ENCODE measurements around the gene SLC6A17. TPM values are rescaled to one million over a fixed set of nuclear protein-coding genes. Genes with fewer than 3 reads are reported as not detected.

SLC6A17 gene
- total RNA-seq, 2 experiments from 2014 or later = not detected

GRCh38 chr1:110213143-110213540 lies 62.8 kb downstream of the SLC6A17 start:
- Mint-ChIP-seq H3K36me3 (ENCODE audit: low read depth) (peaks cover 3% of the 10 kb centered on the region), H3K9me3 (no peaks in the 10 kb centered on the region), H3K27ac (no peak overlapping the region), H3K4me3 (no peak overlapping the region), H3K27me3 (peaks cover 9% of the 10 kb centered on the region), H3K4me1 (peaks cover 50% of the 10 kb centered on the region)
- DNase-seq = no peak
- ChIA-PET POLR2A (interaction anchor here (1.8 to 8.0 kb wide), 2 partner anchors 10 to 125 kb away, joined by 5 to 142 read pairs; partner anchors contain the start of gene RBM15), CTCF (interaction anchor here (0.6 to 7.1 kb wide), 2 partner anchors 100 to 401 kb away, joined by 5 to 234 read pairs; no protein-coding TSS in a partner anchor)

- Mint-ChIP-seq H3K36me3 (ENCODE audit: low read depth) (peaks cover 3% of the 10 kb centered on the region), H3K4me3 (no peak overlapping the region), H3K27me3 (peaks cover 9% of the 10 kb centered on the region), H3K4me1 (peaks cover 38% of the 10 kb centered on the region), H3K27ac (peak overlapping the region; percentile 37), H3K9me3 (no peaks in the 10 kb centered on the region)
- DNase-seq = no peak
- POLR2A ChIA-PET = interaction anchor here (1.3 kb wide), 1 partner anchor 21 kb away, joined by 3 read pairs; no protein-coding TSS in a partner anchor
- CTCF ChIA-PET = interaction anchor here (1.0 to 2.2 kb wide), 5 partner anchors 11 to 281 kb away, joined by 3 to 7 read pairs (median 4); no protein-coding TSS in a partner anchor
These were observed 64.4 kb downstream of the SLC6A17 start for GRCh38 chr1:110214454-110215404.

DNA sequence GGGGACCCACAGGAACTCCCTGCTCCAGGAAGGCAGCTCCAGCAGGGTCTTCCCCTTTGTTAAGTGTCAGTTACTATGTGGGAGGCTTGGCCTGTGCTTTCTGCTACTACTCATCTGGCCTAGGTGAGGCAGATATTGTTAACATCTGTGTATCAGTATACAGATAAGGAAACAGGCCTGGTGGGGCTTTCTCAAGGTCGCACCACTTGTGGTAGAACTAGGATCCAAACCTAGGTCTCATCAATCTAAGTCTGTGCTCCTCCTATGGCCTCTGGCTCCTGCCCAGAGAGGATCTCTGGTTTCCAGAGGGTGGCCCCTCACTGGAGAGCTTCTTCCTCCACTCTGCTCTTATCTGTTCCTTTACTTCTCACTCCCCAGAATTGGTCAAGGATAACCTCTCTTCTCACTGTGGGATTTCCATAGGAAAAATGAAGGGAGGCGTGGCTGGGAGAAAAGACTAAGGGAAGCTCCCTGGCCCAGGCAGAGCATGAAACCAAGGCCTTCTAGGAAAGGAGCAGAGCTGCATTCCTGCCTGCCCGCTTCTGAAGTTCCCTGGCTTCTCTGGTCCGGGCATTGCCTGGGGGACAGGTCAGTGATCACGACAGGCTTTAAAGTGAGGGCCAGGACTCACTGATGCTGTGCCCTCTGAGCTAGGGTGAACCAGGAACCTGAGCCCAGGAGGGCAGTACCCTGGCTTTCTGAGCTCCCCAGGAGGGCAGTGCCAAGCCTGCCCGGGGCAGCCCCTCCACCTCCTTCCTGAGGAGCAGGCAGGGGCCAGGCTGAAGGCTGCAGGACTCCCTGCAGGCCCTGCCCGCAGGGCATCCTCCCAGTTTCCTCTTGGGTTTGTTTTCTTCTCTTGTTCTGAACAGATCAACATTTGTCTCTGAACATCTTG lies 65.6 kb downstream of the SLC6A17 start:
- CTCF ChIA-PET = interaction anchor here (0.9 to 2.2 kb wide), 5 partner anchors 8 to 244 kb away, joined by 3 to 10 read pairs (median 3); no protein-coding TSS in a partner anchor
- POLR2A ChIA-PET = interaction anchor here (1.3 to 2.5 kb wide), 2 partner anchors 20 to 123 kb away, joined by 3 to 12 read pairs; partner anchors contain the start of gene RBM15
- no peak overlapping the region for H3K4me3 Mint-ChIP-seq

GRCh38 chr1:110216844-110217444 lies 66.7 kb downstream of the SLC6A17 start:
- no peak overlapping the region for H3K4me3 Mint-ChIP-seq
- peaks cover 3% of the 10 kb centered on the region for H3K36me3 Mint-ChIP-seq (ENCODE audit: low read depth)
- H3K27ac Mint-ChIP-seq = no peak overlapping the region
- H3K9me3 Mint-ChIP-seq = no peaks in the 10 kb centered on the region
- H3K27me3 Mint-ChIP-seq = peaks cover 7% of the 10 kb centered on the region
- H3K4me1 Mint-ChIP-seq = peaks cover 33% of the 10 kb centered on the region
- CTCF ChIA-PET = interaction anchor here (0.9 to 1.8 kb wide), 3 partner anchors 9 to 20 kb away, joined by 3 to 10 read pairs (median 4); no protein-coding TSS in a partner anchor
- POLR2A ChIA-PET = interaction anchor here (2.5 kb wide), 1 partner anchor 121 kb away, joined by 12 read pairs; the partner anchor contains the start of gene RBM15
- DNase-seq = no peak

More for the DNA sequence above, 65.6 kb downstream of the SLC6A17 start:
- Mint-ChIP-seq H3K4me1 (peaks cover 35% of the 10 kb centered on the region), H3K36me3 (ENCODE audit: low read depth) (peaks cover 3% of the 10 kb centered on the region), H3K27me3 (peaks cover 9% of the 10 kb centered on the region), H3K9me3 (no peaks in the 10 kb centered on the region), H3K27ac (no peak overlapping the region)
- no peak for DNase-seq

DNA sequence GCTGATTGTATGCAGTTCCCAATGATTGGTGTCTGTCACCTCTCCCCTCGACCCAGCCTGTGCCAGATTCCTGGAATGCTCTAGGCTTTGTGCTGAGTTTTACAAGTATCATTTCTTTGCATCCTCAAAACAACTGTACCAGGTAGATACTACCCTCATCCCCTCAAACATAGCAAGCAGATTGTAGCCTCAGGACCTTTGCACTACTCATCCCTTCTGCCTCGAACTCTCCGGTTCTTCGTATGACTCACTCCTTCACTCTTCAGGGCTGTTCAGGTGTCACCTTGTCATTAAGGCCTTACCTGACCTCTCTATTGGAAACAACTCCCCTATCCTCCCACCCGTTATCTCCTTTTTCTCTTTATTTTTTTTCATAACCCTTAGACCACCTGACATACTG lies 67.8 kb downstream of the SLC6A17 start:
- Mint-ChIP-seq H3K4me3 (no peak overlapping the region), H3K36me3 (ENCODE audit: low read depth) (no peaks in the 10 kb centered on the region), H3K9me3 (no peaks in the 10 kb centered on the region), H3K27me3 (peaks cover under 1% of the 10 kb centered on the region), H3K27ac (no peak overlapping the region), H3K4me1 (peaks cover 24% of the 10 kb centered on the region)
- ChIA-PET POLR2A (no interaction called here), CTCF (interaction anchor here (1.0 kb wide), 1 partner anchor 10 kb away, joined by 4 read pairs; no protein-coding TSS in a partner anchor)
- DNase-seq = no peak

- peaks cover 18% of the 10 kb centered on the region for H3K4me1 Mint-ChIP-seq
- POLR2A ChIA-PET = interaction anchor here (1.4 kb wide), 2 partner anchors 8 to 9 kb away, joined by 3 to 4 read pairs; partner anchors contain the start of gene KCNC4
- CTCF ChIA-PET = interaction anchor here (0.7 to 1.8 kb wide), 3 partner anchors 9 to 16 kb away, joined by 3 to 9 read pairs (median 3); no protein-coding TSS in a partner anchor
- no peak overlapping the region for H3K4me3 Mint-ChIP-seq
- no peaks in the 10 kb centered on the region for H3K27me3 Mint-ChIP-seq
- H3K9me3 Mint-ChIP-seq = no peaks in the 10 kb centered on the region
- no peaks in the 10 kb centered on the region for H3K36me3 Mint-ChIP-seq (ENCODE audit: low read depth)
- no peak for DNase-seq
- no peak overlapping the region for H3K27ac Mint-ChIP-seq
These were observed 68.4 kb downstream of the SLC6A17 start for GRCh38 chr1:110218739-110219138.

DNA sequence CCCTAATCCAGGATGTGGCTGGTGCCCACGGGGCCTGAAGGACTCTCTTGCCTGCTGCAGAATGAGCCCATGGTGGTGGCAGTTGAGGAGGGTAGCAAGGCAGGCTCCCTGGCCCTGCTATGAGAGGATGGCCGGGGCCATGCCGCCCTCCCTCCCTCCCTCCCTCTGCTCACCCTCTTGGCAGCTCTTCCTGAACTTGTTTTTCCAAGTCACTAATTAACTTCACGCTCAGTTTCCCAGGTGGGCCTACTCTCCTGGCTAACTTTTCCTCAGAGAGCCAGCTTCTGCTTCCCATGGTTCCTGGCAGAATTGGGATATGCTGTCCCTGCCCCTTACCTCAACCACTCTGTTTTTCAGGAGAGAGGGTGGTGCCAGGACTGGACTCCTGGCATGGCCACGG lies 70.0 kb downstream of the SLC6A17 start:
- POLR2A ChIA-PET = no interaction called here
- no peaks in the 10 kb centered on the region for H3K9me3 Mint-ChIP-seq
- H3K4me3 Mint-ChIP-seq = no peak overlapping the region
- no peak for DNase-seq
- CTCF ChIA-PET = interaction anchor here (1.2 to 1.8 kb wide), 2 partner anchors 12 to 17 kb away, joined by 5 to 9 read pairs; no protein-coding TSS in a partner anchor
- no peaks in the 10 kb centered on the region for H3K36me3 Mint-ChIP-seq (ENCODE audit: low read depth)
- no peaks in the 10 kb centered on the region for H3K27me3 Mint-ChIP-seq
- no peak overlapping the region for H3K27ac Mint-ChIP-seq
- peaks cover 9% of the 10 kb centered on the region for H3K4me1 Mint-ChIP-seq

- no peak overlapping the region for H3K27ac Mint-ChIP-seq
- H3K4me1 Mint-ChIP-seq = peaks cover 9% of the 10 kb centered on the region
- CTCF ChIA-PET = no interaction called here
- H3K36me3 Mint-ChIP-seq (ENCODE audit: low read depth) = no peaks in the 10 kb centered on the region
- no peak overlapping the region for H3K4me3 Mint-ChIP-seq
- POLR2A ChIA-PET = no interaction called here
- DNase-seq = no peak
- no peaks in the 10 kb centered on the region for H3K27me3 Mint-ChIP-seq
- H3K9me3 Mint-ChIP-seq = no peaks in the 10 kb centered on the region
These were observed 70.8 kb downstream of the SLC6A17 start for GRCh38 chr1:110221119-110221518.

GRCh38 chr1:110223127-110223526 lies 72.8 kb downstream of the SLC6A17 start:
- Mint-ChIP-seq H3K27me3 (no peaks in the 10 kb centered on the region), H3K4me3 (no peak overlapping the region), H3K36me3 (ENCODE audit: low read depth) (no peaks in the 10 kb centered on the region), H3K27ac (no peak overlapping the region), H3K4me1 (no peaks in the 10 kb centered on the region), H3K9me3 (no peaks in the 10 kb centered on the region)
- ChIA-PET POLR2A (no interaction called here), CTCF (no interaction called here)
- no peak for DNase-seq

DNA sequence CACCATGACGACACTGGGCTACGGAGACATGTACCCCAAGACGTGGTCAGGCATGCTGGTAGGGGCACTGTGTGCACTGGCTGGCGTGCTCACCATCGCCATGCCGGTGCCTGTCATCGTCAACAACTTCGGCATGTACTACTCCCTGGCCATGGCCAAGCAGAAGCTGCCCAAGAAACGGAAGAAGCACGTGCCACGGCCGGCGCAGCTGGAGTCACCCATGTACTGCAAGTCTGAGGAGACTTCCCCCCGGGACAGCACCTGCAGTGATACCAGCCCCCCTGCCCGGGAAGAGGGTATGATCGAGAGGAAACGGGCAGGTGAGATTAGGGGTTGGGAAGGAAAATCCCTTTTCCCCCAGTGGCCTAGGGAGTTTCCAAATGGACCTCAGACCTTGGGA lies 73.3 kb downstream of the SLC6A17 start:
- H3K4me3 Mint-ChIP-seq = no peak overlapping the region
- no peaks in the 10 kb centered on the region for H3K36me3 Mint-ChIP-seq (ENCODE audit: low read depth)
- H3K4me1 Mint-ChIP-seq = no peaks in the 10 kb centered on the region
- CTCF ChIA-PET = no interaction called here
- H3K9me3 Mint-ChIP-seq = no peaks in the 10 kb centered on the region
- H3K27ac Mint-ChIP-seq = no peak overlapping the region
- POLR2A ChIA-PET = interaction anchor here (1.5 kb wide), 1 partner anchor 12 kb away, joined by 6 read pairs; no protein-coding TSS in a partner anchor
- no peak for DNase-seq
- H3K27me3 Mint-ChIP-seq = no peaks in the 10 kb centered on the region

- Mint-ChIP-seq H3K4me1 (no peaks in the 10 kb centered on the region), H3K36me3 (ENCODE audit: low read depth) (no peaks in the 10 kb centered on the region), H3K9me3 (no peaks in the 10 kb centered on the region), H3K27me3 (no peaks in the 10 kb centered on the region), H3K4me3 (no peak overlapping the region), H3K27ac (no peak overlapping the region)
- POLR2A ChIA-PET = interaction anchor here (1.5 kb wide), 1 partner anchor 13 kb away, joined by 6 read pairs; no protein-coding TSS in a partner anchor
- no peak for DNase-seq
- CTCF ChIA-PET = interaction anchor here (1.4 kb wide), 1 partner anchor 17 kb away, joined by 5 read pairs; no protein-coding TSS in a partner anchor
These were observed 74.1 kb downstream of the SLC6A17 start for GRCh38 chr1:110224240-110224995.
